ENCODE measurements around the gene C11orf91. TPM values are rescaled to one million over a fixed set of nuclear protein-coding genes. Genes with fewer than 3 reads are reported as not detected.
A peak's percentile ranks its signal among the peaks of the same experiment; 100 is the strongest.

The C11orf91 gene
- total RNA-seq, 1 experiment from 2014 or later, result 2.9 TPM

GRCh38 chr11:33742249-33742851, 41.7 kb upstream of the C11orf91 start:
- ChIA-PET POLR2A (interaction anchor here (0.6 to 11.3 kb wide), 14 partner anchors 8 to 379 kb away, joined by 3 to 409 read pairs (median 3); partner anchors contain the start of gene C11orf91), CTCF (interaction anchor here (0.5 to 4.4 kb wide), 37 partner anchors 8 to 581 kb away, joined by 3 to 85 read pairs (median 5); partner anchors contain the start of genes C11orf91 and KIAA1549L)
- H3K9me3 Mint-ChIP-seq (ENCODE audit: unreplicated experiment), result no peaks in the 10 kb centered on the region
- H3K27ac Mint-ChIP-seq (ENCODE audit: low read depth, unreplicated experiment), result no peak overlapping the region
- intact Hi-C loops (cut with micrococcal nuclease), result loop anchor here (1.0 kb wide), 2 partner anchors 26 to 380 kb away; no protein-coding TSS in a partner anchor
- no peak overlapping the region for H3K4me3 Mint-ChIP-seq (ENCODE audit: unreplicated experiment)
- peaks cover 34% of the 10 kb centered on the region for H3K36me3 Mint-ChIP-seq (ENCODE audit: insufficient read depth, unreplicated experiment)
- H3K4me1 Mint-ChIP-seq (ENCODE audit: insufficient read depth, unreplicated experiment), result peaks cover 14% of the 10 kb centered on the region
- DNase-seq (ENCODE audit: unreplicated experiment), result peak; percentile 37
- no peaks in the 10 kb centered on the region for H3K27me3 Mint-ChIP-seq (ENCODE audit: insufficient read depth, unreplicated experiment)
- peak; percentile 38 for TF ChIP-seq CTCF (IDR thresholded peaks at IDR 0.05; ENCODE audit: unreplicated experiment)
- no TSS peak for BruUV-seq (replicated peaks)

GRCh38 chr11:33741806-33742205, 41.2 kb upstream of the C11orf91 start:
- POLR2A ChIA-PET, result interaction anchor here (0.7 to 11.3 kb wide), 6 partner anchors 22 to 377 kb away, joined by 3 to 409 read pairs (median 6); partner anchors contain the start of gene C11orf91
- CTCF ChIA-PET, result interaction anchor here (0.6 to 4.4 kb wide), 28 partner anchors 8 to 576 kb away, joined by 3 to 85 read pairs (median 6); partner anchors contain the start of gene C11orf91
- H3K27ac Mint-ChIP-seq (ENCODE audit: low read depth, unreplicated experiment), result no peak overlapping the region
- no peaks in the 10 kb centered on the region for H3K27me3 Mint-ChIP-seq (ENCODE audit: insufficient read depth, unreplicated experiment)
- intact Hi-C loops (cut with micrococcal nuclease), result loop anchor here (1.0 kb wide), 2 partner anchors 26 to 380 kb away; no protein-coding TSS in a partner anchor
- peaks cover 19% of the 10 kb centered on the region for H3K4me1 Mint-ChIP-seq (ENCODE audit: insufficient read depth, unreplicated experiment)
- no TSS peak for BruUV-seq (replicated peaks)
- H3K9me3 Mint-ChIP-seq (ENCODE audit: unreplicated experiment), result no peaks in the 10 kb centered on the region
- H3K36me3 Mint-ChIP-seq (ENCODE audit: insufficient read depth, unreplicated experiment), result peaks cover 29% of the 10 kb centered on the region
- DNase-seq (ENCODE audit: unreplicated experiment), result no peak
- no peak overlapping the region for H3K4me3 Mint-ChIP-seq (ENCODE audit: unreplicated experiment)
- no peak for TF ChIP-seq CTCF (IDR thresholded peaks at IDR 0.05; ENCODE audit: unreplicated experiment)

DNA sequence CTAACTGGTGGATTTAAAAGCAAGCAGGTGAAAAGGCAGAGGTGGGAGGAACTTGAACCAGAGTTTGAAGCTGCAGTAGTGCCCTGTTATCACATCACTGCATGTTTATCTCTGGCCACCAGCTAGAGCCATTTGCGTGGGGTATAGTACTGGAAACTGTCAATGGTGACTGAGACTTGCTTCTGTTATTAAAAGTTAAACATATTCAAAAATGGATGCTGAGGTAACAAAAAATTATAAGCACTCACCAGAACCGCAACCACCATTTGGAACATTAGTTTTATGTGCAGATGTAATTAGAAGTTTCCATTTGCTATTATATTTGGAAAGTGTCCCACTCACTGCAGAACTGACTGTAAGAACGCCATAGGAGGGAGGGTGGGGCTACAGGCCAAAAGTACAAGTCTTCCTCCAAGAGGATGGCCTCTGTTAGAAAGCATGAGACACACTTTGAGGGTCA, 36.8 kb upstream of the C11orf91 start:
- CTCF ChIA-PET, result interaction anchor here (0.7 to 8.1 kb wide), 7 partner anchors 13 to 185 kb away, joined by 3 to 78 read pairs (median 5); no protein-coding TSS in a partner anchor
- Mint-ChIP-seq H3K27ac (ENCODE audit: low read depth, unreplicated experiment) (peak overlapping the region; percentile 90), H3K9me3 (ENCODE audit: unreplicated experiment) (no peaks in the 10 kb centered on the region), H3K27me3 (ENCODE audit: insufficient read depth, unreplicated experiment) (no peaks in the 10 kb centered on the region), H3K4me3 (ENCODE audit: unreplicated experiment) (peak overlapping the region; percentile 88), H3K4me1 (ENCODE audit: insufficient read depth, unreplicated experiment) (peaks cover 38% of the 10 kb centered on the region), H3K36me3 (ENCODE audit: insufficient read depth, unreplicated experiment) (peaks cover 37% of the 10 kb centered on the region)
- no TSS peak for BruUV-seq (replicated peaks)
- intact Hi-C loops (cut with micrococcal nuclease), result loop anchor here (5.0 kb wide), 2 partner anchors 570 to 755 kb away; no protein-coding TSS in a partner anchor
- POLR2A ChIA-PET, result interaction anchor here (0.7 to 11.3 kb wide), 13 partner anchors 8 to 369 kb away, joined by 3 to 409 read pairs (median 9); partner anchors contain the start of genes C11orf91 and FBXO3
- TF ChIP-seq CTCF (IDR thresholded peaks at IDR 0.05; ENCODE audit: unreplicated experiment), result no peak
- no peak for DNase-seq (ENCODE audit: unreplicated experiment)

Data from MCF 10A (cell line).